HepG2 (cell line): ENCODE data around the gene TMEM190. TPM values are rescaled to one million over a fixed set of nuclear protein-coding genes. Genes with fewer than 3 reads are reported as not detected.

ENCODE experiments used
- ATF1 ChIP-seq: IDR thresholded peaks from 2 replicates; pipeline ENCODE4 v1.6.1; 2016; ENCODE audit warnings: mild to moderate bottlenecking, control low read depth
- DRAP1 ChIP-seq: IDR thresholded peaks from 2 replicates; pipeline ENCODE4 v1.6.1; 2016; ENCODE audit warnings: missing genetic modification reagents, missing compliant biosample characterization
- FOXJ3 ChIP-seq: sonication (generic); formaldehyde crosslinking; IDR thresholded peaks from 2 replicates; pipeline ENCODE4 v1.4.0; 2020; ENCODE audit warnings: missing genetic modification reagents, mild to moderate bottlenecking, borderline replicate concordance
- HNRNPH1 ChIP-seq: fragments of 200-400 bp; formaldehyde crosslinking; optimal IDR thresholded peaks from 2 replicates; pipeline ENCODE3; 2017; ENCODE audit warnings: mild to moderate bottlenecking, low read depth, low read length
- HOXD1 ChIP-seq: sonication (generic); formaldehyde crosslinking; IDR thresholded peaks from 2 replicates; pipeline ENCODE4 v1.5.0; 2020; ENCODE audit warnings: missing genetic modification reagents
- JUND ChIP-seq: sonication (generic); formaldehyde crosslinking; IDR thresholded peaks from 2 replicates; pipeline ENCODE4 v1.8.0; 2022; ENCODE audit warnings: mild to moderate bottlenecking, missing genetic modification reagents
- KAT8 ChIP-seq: IDR thresholded peaks from 2 replicates; pipeline ENCODE4 v1.6.1; 2016; ENCODE audit warnings: missing genetic modification reagents, missing compliant biosample characterization
- MAFK ChIP-seq, 2 experiments: IDR thresholded peaks in 1 of 2; conservative IDR thresholded peaks in 1 of 2; 2 replicates each; pipeline ENCODE4 v1.6.1; 2011; ENCODE audit warnings: improper control_type of control experiment in 2 of 2, low read length in 2 of 2
- MATR3 ChIP-seq: sonication (generic); formaldehyde crosslinking; IDR thresholded peaks from 2 replicates; pipeline ENCODE4 v1.4.0; 2020; ENCODE audit warnings: missing genetic modification reagents
- MBD4 ChIP-seq: IDR thresholded peaks from 2 replicates; pipeline ENCODE4 v1.6.1; 2012; ENCODE audit warnings: low read length, inconsistent platforms, borderline replicate concordance
- MIXL1 ChIP-seq: IDR thresholded peaks from 2 replicates; pipeline ENCODE4 v1.6.1; 2016
- MXD1 ChIP-seq: sonication (generic); formaldehyde crosslinking; IDR thresholded peaks from 2 replicates; pipeline ENCODE4 v1.4.0; 2020; ENCODE audit warnings: mild to moderate bottlenecking, missing genetic modification reagents
- NR0B2 ChIP-seq: sonication (generic); formaldehyde crosslinking; IDR thresholded peaks from 2 replicates; pipeline ENCODE4 v1.4.0; 2020; ENCODE audit warnings: mild to moderate bottlenecking, missing genetic modification reagents
- PRDM4 ChIP-seq: sonication (generic); formaldehyde crosslinking; IDR thresholded peaks from 2 replicates; pipeline ENCODE4 v1.9.0; 2021; ENCODE audit warnings: missing genetic modification reagents, borderline replicate concordance
- RAD51 ChIP-seq: fragments of 450-650 bp; IDR thresholded peaks from 2 replicates; pipeline ENCODE4 v1.6.1; 2016; ENCODE audit warnings: borderline replicate concordance
- RFX1 ChIP-seq: fragments of 450-650 bp; IDR thresholded peaks from 2 replicates; pipeline ENCODE4 v1.6.1; 2017
- THRA ChIP-seq: sonication (generic); formaldehyde crosslinking; IDR thresholded peaks from 2 replicates; pipeline ENCODE4 v1.4.0; 2020; ENCODE audit warnings: missing genetic modification reagents, borderline replicate concordance
- ZNF20 ChIP-seq: sonication (generic); formaldehyde crosslinking; IDR thresholded peaks from 2 replicates; pipeline ENCODE4 v1.4.0; 2020; ENCODE audit warnings: mild to moderate bottlenecking, moderate library complexity, missing genetic modification reagents
- ZNF232 ChIP-seq: sonication (generic); formaldehyde crosslinking; IDR thresholded peaks from 2 replicates; pipeline ENCODE4 v1.4.0; 2020; ENCODE audit warnings: missing genetic modification reagents, borderline replicate concordance
- ZNF264 ChIP-seq: sonication (generic); formaldehyde crosslinking; IDR thresholded peaks from 2 replicates; pipeline ENCODE4 v1.4.0; 2020; ENCODE audit warnings: missing genetic modification reagents
- ZNF574 ChIP-seq: sonication (generic); formaldehyde crosslinking; IDR thresholded peaks from 2 replicates; pipeline ENCODE4 v1.4.0; 2020; ENCODE audit warnings: missing genetic modification reagents
- ZNF614 ChIP-seq: IDR thresholded peaks from 2 replicates; pipeline ENCODE4 v1.6.1; 2018; ENCODE audit warnings: missing biosample characterization, missing genetic modification reagents, inconsistent platforms, borderline replicate concordance
- ZSCAN29 ChIP-seq: sonication (generic); formaldehyde crosslinking; conservative IDR thresholded peaks from 2 replicates; pipeline ENCODE4 v1.4.0; 2020; ENCODE audit warnings: mild to moderate bottlenecking, missing genetic modification reagents
- polyA plus RNA-seq, 8 experiments: library from polyadenylated mRNA; depleted of rRNA in 3 of 8; stranded (reverse) in 7 of 8; unstranded in 1 of 8; fragments of >200 nt; fragmentation: Illumina TruSeq in 4 of 8; extraction: Trizol in 4 of 8; gene quantifications; 2 replicates each; pipeline versions ENCODE4 v1.2.1 to v1.2.3, GENCODE V29; 2011 to 2016; ENCODE audit warnings: low read depth in 4 of 8, missing spikeins in 1 of 8, mixed read lengths in 1 of 8; ENCODE audit not compliant: insufficient read depth in 1 of 8
- total RNA-seq, 5 experiments: library from RNA; depleted of rRNA; stranded (reverse); fragments of >200 nt; fragmentation: Illumina TruSeq; extraction: Trizol; gene quantifications; 2 replicates each; pipeline ENCODE4 v1.2.3, GENCODE V29; 2016; ENCODE audit warnings: low read depth in 1 of 5

The TMEM190 gene
- total and polyA plus RNA-seq, 2 of the 13 experiments (the other 11 are each of a cell fraction or from before 2014, with no cell fraction given) = 0.35 to 0.83 TPM

- TF ChIP-seq NR0B2 (CRISPR knock-in tag) (no peak), JUND (CRISPR knock-in tag) (no peak), RFX1 (peak; percentile 95), HNRNPH1 (no peak), ZNF232 (0 out of 2 replicates have a peak, but pooled peaks have one; percentile 59), MXD1 (no peak), FOXJ3 (CRISPR knock-in tag) (no peak), ZSCAN29 (CRISPR knock-in tag) (peak; percentile 71; the same call in 1 of the 2 replicates), THRA (CRISPR knock-in tag) (peak; percentile 47; the same call in 1 of the 2 replicates), KAT8 (peak; percentile 52), PRDM4 (CRISPR knock-in tag) (no peak), MAFK (conservative IDR thresholded peaks at IDR 0.05 in 1 of 2, IDR thresholded peaks at IDR 0.05 in 1 of 2; ENCODE audit: low read length in 2 of 2) (no peak), DRAP1 (CRISPR knock-in tag) (peak; percentile 90), ATF1 (CRISPR knock-in tag) (peak; percentile 94), ZNF264 (no peak), ZNF574 (CRISPR knock-in tag) (no peak), MATR3 (CRISPR knock-in tag) (no peak), HOXD1 (CRISPR knock-in tag) (no peak), ZNF614 (CRISPR knock-in tag) (no peak), MBD4 (no peak), ZNF20 (CRISPR knock-in tag) (no peak), RAD51 (no peak), MIXL1 (CRISPR knock-in tag) (no peak)
Observed at GRCh38 chr19:55339105-55339888, 37.3 kb upstream of the TMEM190 start, which contains the start of gene KMT5C (continued).
